HepG2 (cell line): ENCODE data around the gene ITGB2. TPM values are rescaled to one million over a fixed set of nuclear protein-coding genes. Genes with fewer than 3 reads are reported as not detected.

Experiments
- ATF5 ChIP-seq: sonication (generic); formaldehyde crosslinking; IDR thresholded peaks from 2 replicates; pipeline ENCODE4 v1.4.0; 2020; ENCODE audit warnings: mild to moderate bottlenecking, low read depth, missing genetic modification reagents
- BCL3 ChIP-seq: sonication (generic); formaldehyde crosslinking; IDR thresholded peaks from 2 replicates; pipeline ENCODE4 v1.5.1; 2020; ENCODE audit warnings: mild to moderate bottlenecking, missing genetic modification reagents, moderate library complexity
- FIP1L1 ChIP-seq: fragments of 200-400 bp; formaldehyde crosslinking; IDR thresholded peaks from 2 replicates; pipeline ENCODE4 v1.6.1; 2018; ENCODE audit warnings: low read depth, mild to moderate bottlenecking, low read length, moderate library complexity, borderline replicate concordance; ENCODE audit not compliant: insufficient read depth
- PCBP1 ChIP-seq: fragments of 200-400 bp; formaldehyde crosslinking; IDR thresholded peaks from 2 replicates; pipeline ENCODE4 v1.6.1; 2017; ENCODE audit warnings: mild to moderate bottlenecking, low read depth, low read length, borderline replicate concordance
- POLR2AphosphoS5 ChIP-seq: IDR thresholded peaks from 2 replicates; pipeline ENCODE4 v1.6.1; 2012; ENCODE audit warnings: low read depth, low read length
- UBTF ChIP-seq: sonication (generic); formaldehyde crosslinking; IDR thresholded peaks from 2 replicates; pipeline ENCODE4 v1.4.0; 2020; ENCODE audit warnings: mild to moderate bottlenecking, missing genetic modification reagents
- ZNF558 ChIP-seq: sonication (generic); formaldehyde crosslinking; IDR thresholded peaks from 2 replicates; pipeline ENCODE4 v1.9.0; 2022; ENCODE audit warnings: mild to moderate bottlenecking, missing genetic modification reagents, borderline replicate concordance
- ZNF816 ChIP-seq: sonication (generic); formaldehyde crosslinking; IDR thresholded peaks from 2 replicates; pipeline ENCODE4 v1.8.0; 2022; ENCODE audit warnings: missing genetic modification reagents, mild to moderate bottlenecking, borderline replicate concordance
- polyA plus RNA-seq, 8 experiments: library from polyadenylated mRNA; depleted of rRNA in 3 of 8; stranded (reverse) in 7 of 8; unstranded in 1 of 8; fragments of >200 nt; fragmentation: Illumina TruSeq in 4 of 8; extraction: Trizol in 4 of 8; gene quantifications; 2 replicates each; pipeline versions ENCODE4 v1.2.1 to v1.2.3, GENCODE V29; 2011 to 2016; ENCODE audit warnings: low read depth in 4 of 8, missing spikeins in 1 of 8, mixed read lengths in 1 of 8; ENCODE audit not compliant: insufficient read depth in 1 of 8
- total RNA-seq, 5 experiments: library from RNA; depleted of rRNA; stranded (reverse); fragments of >200 nt; fragmentation: Illumina TruSeq; extraction: Trizol; gene quantifications; 2 replicates each; pipeline ENCODE4 v1.2.3, GENCODE V29; 2016; ENCODE audit warnings: low read depth in 1 of 5

Gene ITGB2
- total and polyA plus RNA-seq, 2 of the 13 experiments (the other 11 are each of a cell fraction or from before 2014, with no cell fraction given) = 4.2 to 18.0 TPM

GRCh38 chr21:44847261-44848056 lies 73.2 kb downstream of the ITGB2 start (continued):
- TF ChIP-seq UBTF (CRISPR knock-in tag) = 0 out of 2 replicates have a peak, but pooled peaks have one; percentile 8
- TF ChIP-seq ZNF558 = 0 out of 2 replicates have a peak, but pooled peaks have one; percentile 44
- TF ChIP-seq POLR2AphosphoS5 = peak; percentile 28
- TF ChIP-seq PCBP1 = no peak
- peak; percentile 47; the same call in 1 of the 2 replicates for TF ChIP-seq ATF5 (CRISPR knock-in tag)
- no peak for TF ChIP-seq FIP1L1
- no peak for TF ChIP-seq BCL3 (CRISPR knock-in tag)
- TF ChIP-seq ZNF816 = peak; percentile 76; the same call in 1 of the 2 replicates
